ENCODE data around the gene RNF130.

Gene RNF130

GRCh38 chr5:179955062-179955461 lies 116.5 kb downstream of the RNF130 start:
- no peak for ATAC-seq
- TF ChIP-seq ZNF70 (CRISPR knock-in tag; IDR thresholded peaks at IDR 0.05) (no peak), BACH2 (CRISPR knock-in tag; IDR thresholded peaks at IDR 0.05; ENCODE audit: borderline replicate concordance) (no peak), ESRRG (CRISPR knock-in tag; IDR thresholded peaks at IDR 0.05) (no peak), CREB5 (CRISPR knock-in tag; IDR thresholded peaks at IDR 0.05; ENCODE audit: low read depth) (no peak), OSR1 (CRISPR knock-in tag; IDR thresholded peaks at IDR 0.05) (no peak), TCF4 (CRISPR knock-in tag; IDR thresholded peaks at IDR 0.05; ENCODE audit: borderline replicate concordance) (no peak), PATZ1 (CRISPR knock-in tag; IDR thresholded peaks at IDR 0.05; ENCODE audit: borderline replicate concordance) (no peak), ZNF565 (CRISPR knock-in tag; conservative IDR thresholded peaks at IDR 0.05; ENCODE audit: low read depth) (no peak), POU6F1 (CRISPR knock-in tag; IDR thresholded peaks at IDR 0.05; ENCODE audit: borderline replicate concordance, low read depth) (no peak), ZC3H10 (CRISPR knock-in tag; IDR thresholded peaks at IDR 0.05) (no peak), ISL1 (CRISPR knock-in tag; IDR thresholded peaks at IDR 0.05) (no peak), ZNF8 (CRISPR knock-in tag; IDR thresholded peaks at IDR 0.05) (no peak), PPARA (CRISPR knock-in tag; IDR thresholded peaks at IDR 0.05; ENCODE audit: borderline replicate concordance) (no peak)

- ATAC-seq = no peak
- TF ChIP-seq POU6F1 (CRISPR knock-in tag; IDR thresholded peaks at IDR 0.05; ENCODE audit: borderline replicate concordance, low read depth) (no peak), SNAI2 (CRISPR knock-in tag; IDR thresholded peaks at IDR 0.05) (no peak), BACH2 (CRISPR knock-in tag; IDR thresholded peaks at IDR 0.05; ENCODE audit: borderline replicate concordance) (no peak), TSHZ2 (CRISPR knock-in tag; IDR thresholded peaks at IDR 0.05) (no peak), CSDC2 (CRISPR knock-in tag; IDR thresholded peaks at IDR 0.05) (no peak), ZNF565 (CRISPR knock-in tag; conservative IDR thresholded peaks at IDR 0.05; ENCODE audit: low read depth) (no peak), ISL1 (CRISPR knock-in tag; IDR thresholded peaks at IDR 0.05) (no peak), RARB (CRISPR knock-in tag; IDR thresholded peaks at IDR 0.05) (no peak), GLIS3 (CRISPR knock-in tag; IDR thresholded peaks at IDR 0.05) (no peak), ZFP30 (CRISPR knock-in tag; IDR thresholded peaks at IDR 0.05) (no peak), ESRRG (CRISPR knock-in tag; IDR thresholded peaks at IDR 0.05) (no peak), PPARA (CRISPR knock-in tag; IDR thresholded peaks at IDR 0.05; ENCODE audit: borderline replicate concordance) (no peak)
- TF ChIP-seq, protein P1, sequence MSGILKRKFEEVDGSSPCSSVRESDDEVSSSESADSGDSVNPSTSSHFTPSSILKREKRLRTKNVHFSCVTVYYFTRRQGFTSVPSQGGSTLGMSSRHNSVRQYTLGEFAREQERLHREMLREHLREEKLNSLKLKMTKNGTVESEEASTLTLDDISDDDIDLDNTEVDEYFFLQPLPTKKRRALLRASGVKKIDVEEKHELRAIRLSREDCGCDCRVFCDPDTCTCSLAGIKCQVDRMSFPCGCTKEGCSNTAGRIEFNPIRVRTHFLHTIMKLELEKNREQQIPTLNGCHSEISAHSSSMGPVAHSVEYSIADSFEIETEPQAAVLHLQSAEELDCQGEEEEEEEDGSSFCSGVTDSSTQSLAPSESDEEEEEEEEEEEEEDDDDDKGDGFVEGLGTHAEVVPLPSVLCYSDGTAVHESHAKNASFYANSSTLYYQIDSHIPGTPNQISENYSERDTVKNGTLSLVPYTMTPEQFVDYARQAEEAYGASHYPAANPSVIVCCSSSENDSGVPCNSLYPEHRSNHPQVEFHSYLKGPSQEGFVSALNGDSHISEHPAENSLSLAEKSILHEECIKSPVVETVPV (CRISPR knock-in tag; IDR thresholded peaks at IDR 0.05) = no peak
These were observed 117.1 kb downstream of the RNF130 start for GRCh38 chr5:179954434-179954833.

Data from SK-N-SH treated with all-trans-retinoic acid at 6 μM for 48 hours (cell line).